GM21529 (cell line): Measurements from ENCODE around the gene SMYD3.
"Not testable (repeated sequence)": the region's sequence is repeated elsewhere in the genome, so short reads cannot be mapped to it uniquely, and the experiment has no call there.

Experiments used
- ATAC-seq: cut with Tn5 transposase; IDR thresholded peaks from one replicate; pipeline ENCODE4 v1.9.1; 2021; ENCODE audit not compliant: unreplicated experiment

SMYD3 gene

GRCh38 chr1:245763873-245764331, 743.2 kb downstream of the SMYD3 start:
- no peak for ATAC-seq

DNA sequence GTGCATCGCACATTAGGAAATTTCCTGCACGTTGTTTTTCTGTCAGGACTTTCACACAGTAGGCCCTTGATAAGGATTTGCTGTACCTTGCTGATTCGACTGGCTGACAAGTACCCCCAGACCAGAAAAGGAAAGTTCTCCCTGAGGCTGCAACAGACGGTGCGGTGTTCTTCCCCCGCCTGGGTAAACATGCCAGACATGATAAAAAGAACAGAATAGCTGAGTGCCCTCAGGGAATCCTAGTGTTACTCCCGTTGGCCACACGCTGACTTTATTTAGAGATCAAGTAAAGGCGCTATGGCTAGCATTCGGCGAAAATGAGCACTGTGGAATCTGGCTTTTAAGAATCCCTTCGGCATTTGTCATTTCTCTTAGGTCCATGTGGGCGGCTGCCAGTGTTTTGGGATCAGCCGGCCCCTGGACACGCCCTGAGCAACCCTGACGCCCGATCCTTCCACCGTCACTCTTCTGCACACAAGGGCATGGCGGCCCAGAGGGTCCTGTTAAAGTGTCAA, 744.6 kb downstream of the SMYD3 start:
- ATAC-seq = no peak

DNA sequence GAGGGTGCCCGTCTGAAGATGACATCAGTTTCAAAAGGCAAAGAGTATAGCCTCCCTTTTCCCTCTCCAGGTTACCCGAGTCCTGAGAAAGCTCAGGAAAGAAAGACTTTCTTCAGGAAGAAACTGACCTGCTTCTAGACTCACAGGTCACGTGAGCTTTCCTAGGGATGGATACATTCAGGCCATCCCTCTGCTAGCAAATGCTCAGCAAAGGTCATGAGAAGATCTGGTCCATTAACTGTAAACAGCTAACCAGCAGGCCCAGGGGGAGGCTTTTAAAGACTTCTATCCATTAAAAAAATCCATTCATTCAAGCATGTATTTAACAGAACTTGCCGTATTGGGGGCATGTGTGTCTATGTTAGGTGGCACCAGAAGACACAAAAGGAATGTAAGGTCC, 746.8 kb downstream of the SMYD3 start:
- ATAC-seq = no peak

DNA sequence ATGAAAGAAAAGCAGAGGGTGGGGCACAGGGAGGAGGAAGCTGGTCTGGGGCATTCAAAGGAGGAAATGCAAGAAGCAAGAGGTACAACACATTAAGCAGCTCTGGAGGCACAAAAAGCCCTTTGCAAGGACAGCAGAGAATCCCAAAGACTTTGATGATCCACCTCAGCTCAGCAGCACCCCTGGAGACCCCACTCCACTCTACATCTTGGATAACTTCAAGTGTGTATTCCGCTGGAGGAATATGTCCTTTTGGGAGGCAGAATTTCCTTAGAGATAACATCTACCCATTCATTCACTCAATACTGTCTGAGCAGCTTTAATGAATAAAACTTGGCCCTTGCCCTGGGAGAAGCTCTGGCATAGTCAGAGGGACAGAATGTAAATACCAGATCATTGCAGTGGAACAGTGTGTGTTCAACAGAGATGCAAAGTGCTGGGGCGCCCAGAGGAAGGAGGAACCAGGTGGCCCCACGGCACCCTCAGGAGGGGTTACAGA, 752.6 kb downstream of the SMYD3 start:
- no peak for ATAC-seq

DNA sequence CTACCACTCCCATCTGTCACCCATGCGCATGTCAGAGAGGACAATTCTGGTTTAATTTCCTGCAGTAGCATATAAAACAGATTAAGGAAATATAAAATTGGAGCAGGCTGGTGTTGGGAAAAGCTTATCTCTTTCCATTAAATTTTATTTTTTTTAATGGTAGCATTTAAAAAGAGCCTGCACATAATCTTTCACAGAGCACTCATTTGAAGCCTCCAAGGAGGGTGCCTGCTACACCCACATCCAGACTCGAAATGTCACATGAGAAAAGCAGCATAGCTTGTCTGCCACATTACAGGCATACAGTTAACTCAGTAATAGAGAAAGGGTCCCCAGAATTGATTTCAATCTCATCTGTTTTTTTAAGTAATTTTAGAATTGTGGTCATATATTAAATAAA, 753.3 kb downstream of the SMYD3 start:
- ATAC-seq = no peak

DNA sequence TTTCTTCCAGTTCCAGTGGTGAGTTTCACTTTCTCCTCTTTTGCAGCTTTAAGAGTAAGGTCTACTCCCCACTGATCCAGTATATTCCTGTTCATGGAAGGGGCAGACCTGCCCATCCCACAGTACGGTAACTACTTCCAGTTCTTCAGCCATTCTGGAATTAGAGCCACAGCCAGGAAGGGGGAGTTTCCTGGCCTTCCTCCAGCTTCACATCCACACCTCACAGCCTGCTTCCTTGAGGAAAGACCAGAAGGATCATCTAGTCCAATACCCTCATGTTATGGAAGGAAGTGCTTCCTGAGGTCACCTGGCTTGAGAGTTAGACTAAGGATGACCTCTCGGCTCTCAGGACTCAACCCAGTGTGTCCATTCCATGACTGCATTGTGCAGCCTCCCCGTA, 754.5 kb downstream of the SMYD3 start:
- ATAC-seq = no peak

DNA sequence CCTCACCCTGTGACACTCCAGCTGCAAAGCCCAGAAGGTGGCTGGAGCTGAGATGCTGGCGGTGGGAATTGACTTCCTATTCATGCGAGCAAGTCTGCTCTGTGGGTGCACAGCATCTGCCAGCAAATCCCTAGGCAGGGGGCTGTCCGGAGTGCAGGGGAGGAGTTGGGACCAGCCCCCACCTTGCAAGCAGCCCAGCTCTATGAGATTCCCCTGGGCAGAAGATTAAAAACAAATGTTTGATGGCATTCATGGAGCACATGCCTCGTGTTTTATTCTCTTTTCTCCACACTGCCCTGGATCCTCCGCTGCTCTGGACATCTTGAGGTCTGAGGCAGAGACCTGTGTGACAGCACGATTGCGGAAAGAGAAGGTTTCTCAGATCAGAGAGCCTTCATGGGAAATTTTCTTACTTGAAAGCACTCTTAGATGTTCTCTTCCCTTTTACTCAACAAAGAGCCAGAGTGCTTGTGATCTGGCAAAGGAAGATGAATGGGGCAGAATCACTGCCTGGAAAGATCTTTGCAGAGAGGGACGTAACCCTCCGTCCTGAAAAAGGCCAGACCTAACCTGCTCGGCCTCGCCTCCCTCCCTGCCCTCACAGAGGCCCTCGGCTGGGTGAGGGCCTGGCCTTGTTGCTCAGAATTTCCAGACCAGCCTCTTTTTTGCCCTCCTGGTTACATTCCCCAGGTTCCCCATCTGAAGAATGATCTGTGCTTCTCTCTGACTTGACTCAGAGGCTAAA, 755.2 kb downstream of the SMYD3 start:
- ATAC-seq = no peak

GRCh38 chr1:245751116-245751515, 756.0 kb downstream of the SMYD3 start:
- no peak for ATAC-seq

- ATAC-seq = no peak
These were observed 756.8 kb downstream of the SMYD3 start for GRCh38 chr1:245750261-245750660.

GRCh38 chr1:245749053-245749452, 758.0 kb downstream of the SMYD3 start:
- no peak for ATAC-seq

GRCh38 chr1:245748646-245749045, 758.4 kb downstream of the SMYD3 start:
- no peak for ATAC-seq

- ATAC-seq = no peak
These were observed 758.8 kb downstream of the SMYD3 start for GRCh38 chr1:245748240-245748639.

- ATAC-seq = no peak
These were observed 764.2 kb downstream of the SMYD3 start for GRCh38 chr1:245742896-245743295.

DNA sequence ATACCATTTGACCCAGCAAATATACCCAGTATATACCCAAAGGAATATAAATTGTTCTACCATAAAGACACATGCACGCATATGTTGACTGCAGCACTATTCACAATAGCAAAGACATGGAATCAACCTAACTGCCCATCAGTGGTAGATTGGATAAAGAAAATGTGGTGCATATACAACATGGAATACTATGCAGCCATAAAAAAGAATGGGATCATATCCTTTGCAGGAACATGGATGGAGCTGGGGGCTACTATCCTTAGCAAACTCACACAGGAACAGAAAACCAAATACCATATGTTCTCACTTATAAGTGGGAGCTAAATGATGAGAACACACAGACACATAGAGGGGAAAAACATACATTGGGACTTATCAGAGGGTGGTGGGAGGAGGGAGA, 766.7 kb downstream of the SMYD3 start:
- not testable (repeated sequence) for ATAC-seq

GRCh38 chr1:245730801-245731200, 776.3 kb downstream of the SMYD3 start:
- no peak for ATAC-seq

DNA sequence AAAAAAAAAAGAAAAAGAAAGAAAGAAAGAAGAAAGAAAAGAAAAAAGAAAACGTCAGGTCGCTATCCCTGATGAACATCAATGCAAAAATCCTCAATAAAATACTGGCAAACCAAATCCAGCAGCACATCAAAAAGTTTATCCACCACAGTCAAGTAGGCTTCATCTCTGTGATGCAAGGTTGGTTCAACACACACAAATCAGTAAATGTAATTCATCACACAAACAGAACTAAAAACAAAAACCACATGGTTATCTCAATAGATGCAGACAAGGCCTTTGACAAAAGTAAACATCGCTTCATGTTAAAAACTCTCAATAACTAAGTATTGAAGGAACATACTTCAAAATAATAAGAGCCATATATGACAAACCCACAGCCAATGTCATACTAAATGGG, 779.0 kb downstream of the SMYD3 start:
- not testable (repeated sequence) for ATAC-seq

DNA sequence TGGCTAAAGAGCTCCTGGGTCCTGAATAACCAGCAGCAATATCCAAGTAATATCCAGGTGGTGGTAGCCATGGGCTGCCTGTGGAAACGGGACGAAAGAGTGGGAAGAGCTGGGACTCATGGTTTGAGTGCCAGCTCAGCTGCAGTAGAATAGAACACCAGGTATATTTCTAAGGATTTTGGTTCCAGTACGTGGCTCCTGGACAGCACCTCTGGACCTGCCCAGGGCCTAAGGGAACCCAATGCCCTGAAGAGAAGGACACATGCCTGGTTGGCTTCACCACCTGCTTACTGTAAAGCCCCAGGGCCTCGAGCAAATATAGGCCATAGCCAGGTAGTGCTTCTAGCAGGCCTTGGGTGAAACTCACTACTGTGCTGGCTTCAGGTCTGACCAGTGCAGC, 785.6 kb downstream of the SMYD3 start:
- no peak for ATAC-seq

GRCh38 chr1:245718951-245719350, 788.1 kb downstream of the SMYD3 start:
- ATAC-seq = no peak

- no peak for ATAC-seq
These were observed 789.0 kb downstream of the SMYD3 start for GRCh38 chr1:245718123-245718522.

DNA sequence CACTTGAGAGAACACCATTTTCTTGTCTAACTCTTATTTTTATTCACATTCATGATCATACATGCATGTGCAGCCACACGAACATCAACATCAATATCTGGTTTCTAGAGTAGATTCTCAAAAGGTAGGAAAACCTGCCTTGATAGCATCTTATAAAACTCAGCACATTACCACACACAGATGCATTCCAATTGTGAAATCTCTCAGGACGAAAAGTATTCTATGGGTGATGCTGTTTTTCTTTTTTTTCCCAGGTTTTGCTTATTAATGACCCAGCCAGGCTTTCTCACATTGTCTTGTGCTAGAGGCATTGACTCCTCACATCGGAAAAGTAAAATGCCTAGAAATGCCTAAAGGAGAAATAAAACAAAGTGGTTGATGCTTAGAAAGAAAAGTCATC, 789.5 kb downstream of the SMYD3 start:
- ATAC-seq = no peak

GRCh38 chr1:245716561-245716960, 790.5 kb downstream of the SMYD3 start:
- ATAC-seq = no peak

GRCh38 chr1:245715970-245716369, 791.1 kb downstream of the SMYD3 start:
- ATAC-seq = no peak

DNA sequence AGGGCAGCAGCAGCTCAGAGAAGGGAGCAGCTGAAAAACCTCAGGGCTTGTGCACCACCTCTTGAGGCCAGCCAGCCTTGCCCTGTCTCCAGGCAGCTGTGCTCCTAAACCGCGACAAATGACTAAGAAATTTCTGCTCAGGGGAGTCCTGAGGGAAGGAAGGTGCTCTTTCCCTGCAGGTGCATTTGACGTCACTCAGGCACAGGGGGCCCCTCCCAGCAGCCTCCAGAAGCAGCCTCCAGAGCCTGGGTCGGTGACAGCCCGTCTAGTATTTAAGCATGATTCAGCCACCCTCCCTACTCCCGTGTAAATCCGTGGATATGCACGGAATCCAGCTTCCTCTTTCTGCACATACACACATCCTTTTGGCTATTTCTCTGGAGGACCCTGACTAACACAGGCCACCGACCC, 791.8 kb downstream of the SMYD3 start:
- no peak for ATAC-seq
